HG02798 (cell line): ENCODE results near the gene KCNK18.

ENCODE experiments used
- ATAC-seq: cut with Tn5 transposase; IDR thresholded peaks from one replicate; pipeline ENCODE4 v1.9.1; 2021; ENCODE audit warnings: mild to moderate bottlenecking; ENCODE audit not compliant: unreplicated experiment, poor library complexity

Gene KCNK18

GRCh38 chr10:117248750-117249465, 51.6 kb downstream of the KCNK18 start:
- ATAC-seq: no peak

- ATAC-seq: no peak
Measured at GRCh38 chr10:117249493-117250093, 52.3 kb downstream of the KCNK18 start.

GRCh38 chr10:117250411-117250810, 53.1 kb downstream of the KCNK18 start:
- ATAC-seq: no peak

GRCh38 chr10:117253908-117254307, 56.6 kb downstream of the KCNK18 start:
- ATAC-seq: no peak

- no peak for ATAC-seq
Measured at GRCh38 chr10:117254338-117254737, 57.0 kb downstream of the KCNK18 start.

- no peak for ATAC-seq
Measured at GRCh38 chr10:117254774-117255735, 57.8 kb downstream of the KCNK18 start.

- ATAC-seq: no peak
Measured at GRCh38 chr10:117255835-117256460, 58.7 kb downstream of the KCNK18 start.

- ATAC-seq: no peak
Measured at GRCh38 chr10:117256910-117257309, 59.6 kb downstream of the KCNK18 start.

GRCh38 chr10:117257721-117258120, 60.4 kb downstream of the KCNK18 start:
- ATAC-seq: no peak

- ATAC-seq: no peak
Measured at GRCh38 chr10:117259279-117259678, 62.0 kb downstream of the KCNK18 start.
